IMR-90 (cell line): ENCODE results near the gene KATNIP. TPM values are rescaled to one million over a fixed set of nuclear protein-coding genes. Genes with fewer than 3 reads are reported as not detected.

ENCODE experiments used
- ATAC-seq: fragments of 200-7000 bp; cut with Tn5 transposase; 2 replicates; pipeline ENCODE4 v1.9.1; 2020; ENCODE audit warnings: low read depth, mild to moderate bottlenecking, moderate library complexity
- BruUV-seq: library from RNA; stranded (reverse); fragments of 400-500 nt; replicated peaks from 2 replicates; lab custom pipeline; 2021; lab: Mats Ljungman, UMichigan
- CTCF ChIA-PET: fragments of 300-600 bp; formaldehyde crosslinking; extraction: SDS; loops from one replicate; lab custom pipeline; 2021; ENCODE audit warnings: antibody characterized with exemption; lab: Yijun Ruan, JAX
- POLR2A ChIA-PET: fragments of 300-600 bp; sonication (Branson Sonifier 250); formaldehyde crosslinking; loops from one replicate; lab custom pipeline; 2022; ENCODE audit warnings: antibody characterized with exemption; ENCODE audit not compliant: unreplicated experiment; lab: Charles Lee
- DNase-seq: peaks from one replicate; pipeline ENCODE4 v3.0.0; 2013
- H2AFZ ChIP-seq: replicated peaks from 2 replicates; pipeline ENCODE3; 2013; ENCODE audit warnings: low read length, mild to moderate bottlenecking; ENCODE audit not compliant: poor library complexity
- H2AK5ac ChIP-seq: 2 replicates; pipeline ENCODE4 v1.6.1; 2013; ENCODE audit warnings: low read depth, low read length, inconsistent platforms
- H2AK9ac ChIP-seq: replicated peaks from 2 replicates; pipeline ENCODE3; 2013; ENCODE audit warnings: mild to moderate bottlenecking, low read depth, low read length, moderate library complexity; ENCODE audit not compliant: poor library complexity
- H2BK120ac ChIP-seq: 2 replicates; pipeline ENCODE4 v1.6.1; 2013; ENCODE audit warnings: low read depth, low read length, inconsistent platforms
- H2BK15ac ChIP-seq: 3 replicates; pipeline ENCODE4 v1.6.1; 2013; ENCODE audit warnings: low read depth, low read length, inconsistent platforms
- H2BK20ac ChIP-seq: 2 replicates; pipeline ENCODE4 v1.6.1; 2013; ENCODE audit warnings: low read depth, mild to moderate bottlenecking, inconsistent platforms, low read length, moderate library complexity
- H2BK5ac ChIP-seq: 2 replicates; pipeline ENCODE4 v1.6.1; 2013; ENCODE audit warnings: mild to moderate bottlenecking, low read depth, low read length, inconsistent platforms; ENCODE audit not compliant: poor library complexity, severe bottlenecking
- H3K14ac ChIP-seq: replicated peaks from 2 replicates; pipeline ENCODE4 v1.6.1; 2013; ENCODE audit warnings: low read depth, low read length, inconsistent platforms
- H3K18ac ChIP-seq: 2 replicates; pipeline ENCODE4 v1.6.1; 2013; ENCODE audit warnings: low read depth, low read length, control low read depth
- H3K23ac ChIP-seq: 2 replicates; pipeline ENCODE4 v1.6.1; 2013; ENCODE audit warnings: low read depth, low read length, inconsistent platforms
- H3K27ac ChIP-seq: 2 replicates; pipeline ENCODE4 v1.5.1; 2013; ENCODE audit warnings: mild to moderate bottlenecking, control low read depth, low read length; ENCODE audit not compliant: insufficient read depth
- H3K27me3 ChIP-seq: 2 replicates; pipeline ENCODE4 v1.6.1; 2013; ENCODE audit warnings: low read length; ENCODE audit not compliant: control insufficient read depth, insufficient read depth
- H3K36me3 ChIP-seq: 2 replicates; pipeline ENCODE4 v1.6.1; 2013; ENCODE audit warnings: low read length, mixed read lengths; ENCODE audit not compliant: control insufficient read depth, insufficient read depth
- H3K4ac ChIP-seq: 2 replicates; pipeline ENCODE4 v1.6.1; 2013; ENCODE audit warnings: low read depth, low read length, inconsistent platforms
- H3K4me1 ChIP-seq: 2 replicates; pipeline ENCODE4 v1.6.1; 2013; ENCODE audit warnings: low read length, mixed read lengths; ENCODE audit not compliant: control insufficient read depth, insufficient read depth
- H3K4me2 ChIP-seq: 2 replicates; pipeline ENCODE4 v1.6.1; 2013; ENCODE audit warnings: low read depth, mild to moderate bottlenecking, control low read depth, low read length, moderate library complexity
- H3K4me3 ChIP-seq: 2 replicates; pipeline ENCODE4 v1.5.1; 2013; ENCODE audit warnings: low read depth, mild to moderate bottlenecking, control low read depth, low read length, moderate library complexity; ENCODE audit not compliant: insufficient read depth
- H3K56ac ChIP-seq: 2 replicates; pipeline ENCODE4 v1.6.1; 2013; ENCODE audit warnings: low read length, inconsistent platforms; ENCODE audit not compliant: insufficient read depth; ENCODE audit errors: extremely low read depth
- H3K79me1 ChIP-seq, 2 experiments: 2 replicates each; pipeline ENCODE4 v1.6.1; 2013; ENCODE audit warnings: low read length in 2 of 2, inconsistent platforms in 1 of 2, low read depth in 1 of 2
- H3K9ac ChIP-seq: 2 replicates; pipeline ENCODE4 v1.6.1; 2013; ENCODE audit warnings: low read depth, low read length, control low read depth
- H3K9me1 ChIP-seq: 2 replicates; pipeline ENCODE4 v1.6.1; 2013; ENCODE audit warnings: low read length, inconsistent platforms; ENCODE audit not compliant: insufficient read depth
- H3K9me3 ChIP-seq: 2 replicates; pipeline ENCODE4 v1.6.1; 2013; ENCODE audit warnings: low read length; ENCODE audit not compliant: control insufficient read depth, insufficient read depth
- H4K20me1 ChIP-seq: 2 replicates; pipeline ENCODE4 v1.6.1; 2013; ENCODE audit warnings: low read length, inconsistent platforms; ENCODE audit not compliant: insufficient read depth
- H4K5ac ChIP-seq: 2 replicates; pipeline ENCODE4 v1.6.1; 2013; ENCODE audit warnings: mild to moderate bottlenecking, low read depth, low read length, control low read depth
- H4K8ac ChIP-seq, 2 experiments: 2 replicates each; pipeline ENCODE4 v1.6.1; 2013; ENCODE audit warnings: low read depth in 2 of 2, low read length in 2 of 2, control low read depth in 1 of 2, inconsistent platforms in 1 of 2
- H4K91ac ChIP-seq: 2 replicates; pipeline ENCODE4 v1.6.1; 2013; ENCODE audit warnings: low read depth, low read length, inconsistent platforms; ENCODE audit not compliant: insufficient read depth
- CEBPB ChIP-seq: IDR thresholded peaks from 2 replicates; pipeline ENCODE4 v1.6.1; 2012; ENCODE audit warnings: low read depth, low read length, improper control_type of control experiment
- FOS ChIP-seq: fragments of 150-350 bp; IDR thresholded peaks from 2 replicates; pipeline ENCODE4 v1.6.1; 2016; ENCODE audit warnings: low read depth, low read length
- MAFK ChIP-seq: IDR thresholded peaks from 2 replicates; pipeline ENCODE4 v1.6.1; 2012; ENCODE audit warnings: low read depth, low read length, improper control_type of control experiment
- MAZ ChIP-seq: IDR thresholded peaks from 2 replicates; pipeline ENCODE4 v1.6.1; 2012; ENCODE audit warnings: low read depth, mild to moderate bottlenecking, low read length, improper control_type of control experiment, moderate library complexity, borderline replicate concordance
- RAD21 ChIP-seq: IDR thresholded peaks from 2 replicates; pipeline ENCODE4 v1.6.1; 2012; ENCODE audit warnings: low read length, improper control_type of control experiment
- RCOR1 ChIP-seq: IDR thresholded peaks from 2 replicates; pipeline ENCODE4 v1.6.1; 2012; ENCODE audit warnings: mild to moderate bottlenecking, low read length, improper control_type of control experiment; ENCODE audit not compliant: insufficient replicate concordance
- RFX5 ChIP-seq: IDR thresholded peaks from 2 replicates; pipeline ENCODE4 v1.8.0; 2012; ENCODE audit warnings: low read depth, mild to moderate bottlenecking, low read length, moderate library complexity
- WGBS, 2 experiments: methylation state at CpG; one replicate each; pipeline versions ENCODE4 v1.1.5 to v1.1.7; 2013; ENCODE audit warnings: missing lambda C conversion rate in 2 of 2; ENCODE audit not compliant: insufficient read length in 1 of 2; ENCODE audit errors: extremely low coverage in 2 of 2; 5-methylcytosine and 5-hydroxymethylcytosine counted together
- dilution Hi-C: fragments of 300-500 bp; cut with HindIII; formaldehyde crosslinking; loops from one replicate; pipeline ENCODE4 v1.14.3; 2018; ENCODE audit warnings: low sequenced_read_pairs; ENCODE audit not compliant: unreplicated experiment
- in situ Hi-C: fragments of 300-500 bp; cut with MboI; formaldehyde crosslinking; loops from 3 replicates; pipeline ENCODE4 v1.14.3; 2019; ENCODE audit warnings: low sequenced_read_pairs, inconsistent platforms, mixed read lengths
- intact Hi-C: fragments of 100-400 bp; cut with micrococcal nuclease; formaldehyde crosslinking; loops from 2 replicates; pipeline ENCODE4 v1.10.0; 2022
- polyA plus RNA-seq, 3 experiments: library from polyadenylated mRNA; depleted of rRNA; stranded (reverse); fragments of >200 nt; gene quantifications; 2 replicates each; pipeline ENCODE4 v1.2.3, GENCODE V29; 2012; ENCODE audit warnings: low replicate concordance in 1 of 3
- total RNA-seq: library from RNA; depleted of rRNA; stranded (reverse); fragments of >200 nt; gene quantifications from 2 replicates; pipeline ENCODE4 v1.2.3, GENCODE V29; 2012
- TF ChIP-seq, protein P1 (sequence below): conservative IDR thresholded peaks from 2 replicates; pipeline ENCODE4 v1.5.1; 2012; ENCODE audit warnings: mild to moderate bottlenecking, low read depth, low read length, improper control_type of control experiment

KATNIP gene
- total and polyA plus RNA-seq, 2 of the 4 experiments (the other 2 are of a cell fraction) = 16.7 to 18.6 TPM

DNA sequence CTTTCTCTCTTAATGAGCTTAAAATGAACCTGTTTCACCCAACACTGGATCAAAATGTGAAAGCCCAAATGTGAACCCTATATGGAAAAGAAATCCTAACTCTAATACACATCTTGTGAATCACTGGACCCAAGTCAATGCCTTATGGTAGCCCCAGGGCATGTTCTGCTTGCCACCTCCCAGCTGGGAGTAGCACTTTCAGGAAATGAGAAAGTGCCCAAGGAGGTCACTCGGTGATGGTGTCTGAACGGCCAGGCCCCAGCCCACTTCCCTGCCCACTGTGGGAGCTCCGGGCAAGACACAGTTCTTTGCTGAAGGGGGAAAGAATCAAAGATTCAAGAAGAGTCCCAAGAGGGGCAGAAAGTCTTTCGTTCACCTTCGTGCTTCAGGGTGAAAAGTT is 46.3 kb upstream of the KATNIP start:
- Histone ChIP-seq H3K4me2 (no peak overlapping the region), H2BK15ac (no peak overlapping the region), H4K5ac (no peak overlapping the region), H2AK9ac (no peak overlapping the region), H4K8ac (no peak overlapping the region), H2BK20ac (no peak overlapping the region), H3K4me3 (no peak overlapping the region), H3K9me3 (no peaks in the 10 kb centered on the region), H3K23ac (no peak overlapping the region), H4K20me1 (no peaks in the 10 kb centered on the region), H3K18ac (no peak overlapping the region), H3K9me1 (peaks cover 5% of the 10 kb centered on the region; the same call in 1 of the 2 replicates), H2AK5ac (no peak overlapping the region), H3K27ac (no peak overlapping the region), H2AFZ (no peak overlapping the region), H3K27me3 (no peaks in the 10 kb centered on the region), H2BK5ac (no peak overlapping the region), H3K14ac (no peak overlapping the region), H3K9ac (no peak overlapping the region), H3K79me1 (peaks cover 0 to 3% of the 10 kb centered on the region in 2 experiments; a peak in 1 of 4 replicates), H3K56ac (no peak overlapping the region), H3K4ac (no peak overlapping the region), H3K36me3 (peaks cover 89% of the 10 kb centered on the region), H3K4me1 (no peaks in the 10 kb centered on the region), H4K91ac (no peak overlapping the region), H2BK120ac (no peak overlapping the region)
- DNase-seq (no peak), ATAC-seq (no peak)
- BruUV-seq = no TSS peak
- ChIA-PET CTCF (no interaction called here), POLR2A (no interaction called here)
- WGBS, 2 experiments = 100% methylated on average over 1 of the region's 5 CpGs; no CpG with 5 or more reads in 1 of the 2 experiments
- in situ Hi-C loops (no loop called here), intact Hi-C loops (no loop called here), dilution Hi-C loops (no loop called here)
- TF ChIP-seq RAD21 = no peak
- TF ChIP-seq, protein P1, sequence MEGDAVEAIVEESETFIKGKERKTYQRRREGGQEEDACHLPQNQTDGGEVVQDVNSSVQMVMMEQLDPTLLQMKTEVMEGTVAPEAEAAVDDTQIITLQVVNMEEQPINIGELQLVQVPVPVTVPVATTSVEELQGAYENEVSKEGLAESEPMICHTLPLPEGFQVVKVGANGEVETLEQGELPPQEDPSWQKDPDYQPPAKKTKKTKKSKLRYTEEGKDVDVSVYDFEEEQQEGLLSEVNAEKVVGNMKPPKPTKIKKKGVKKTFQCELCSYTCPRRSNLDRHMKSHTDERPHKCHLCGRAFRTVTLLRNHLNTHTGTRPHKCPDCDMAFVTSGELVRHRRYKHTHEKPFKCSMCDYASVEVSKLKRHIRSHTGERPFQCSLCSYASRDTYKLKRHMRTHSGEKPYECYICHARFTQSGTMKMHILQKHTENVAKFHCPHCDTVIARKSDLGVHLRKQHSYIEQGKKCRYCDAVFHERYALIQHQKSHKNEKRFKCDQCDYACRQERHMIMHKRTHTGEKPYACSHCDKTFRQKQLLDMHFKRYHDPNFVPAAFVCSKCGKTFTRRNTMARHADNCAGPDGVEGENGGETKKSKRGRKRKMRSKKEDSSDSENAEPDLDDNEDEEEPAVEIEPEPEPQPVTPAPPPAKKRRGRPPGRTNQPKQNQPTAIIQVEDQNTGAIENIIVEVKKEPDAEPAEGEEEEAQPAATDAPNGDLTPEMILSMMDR = no peak
- TF ChIP-seq MAZ = no peak
- TF ChIP-seq MAFK = no peak
- no peak for TF ChIP-seq RFX5
- no peak for TF ChIP-seq RCOR1
- no peak for TF ChIP-seq CEBPB
- no peak for TF ChIP-seq FOS
